GM19397 (cell line): ENCODE data around the gene GTF3C5.
"Not testable (repeated sequence)": the region's sequence is repeated elsewhere in the genome, so short reads cannot be mapped to it uniquely, and the experiment has no call there.

Experiments
- ATAC-seq: cut with Tn5 transposase; IDR thresholded peaks from one replicate; pipeline ENCODE4 v1.9.1; 2021; ENCODE audit warnings: mild to moderate bottlenecking, moderate library complexity; ENCODE audit not compliant: unreplicated experiment

Gene GTF3C5, protein sequence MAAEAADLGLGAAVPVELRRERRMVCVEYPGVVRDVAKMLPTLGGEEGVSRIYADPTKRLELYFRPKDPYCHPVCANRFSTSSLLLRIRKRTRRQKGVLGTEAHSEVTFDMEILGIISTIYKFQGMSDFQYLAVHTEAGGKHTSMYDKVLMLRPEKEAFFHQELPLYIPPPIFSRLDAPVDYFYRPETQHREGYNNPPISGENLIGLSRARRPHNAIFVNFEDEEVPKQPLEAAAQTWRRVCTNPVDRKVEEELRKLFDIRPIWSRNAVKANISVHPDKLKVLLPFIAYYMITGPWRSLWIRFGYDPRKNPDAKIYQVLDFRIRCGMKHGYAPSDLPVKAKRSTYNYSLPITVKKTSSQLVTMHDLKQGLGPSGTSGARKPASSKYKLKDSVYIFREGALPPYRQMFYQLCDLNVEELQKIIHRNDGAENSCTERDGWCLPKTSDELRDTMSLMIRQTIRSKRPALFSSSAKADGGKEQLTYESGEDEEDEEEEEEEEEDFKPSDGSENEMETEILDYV

DNA sequence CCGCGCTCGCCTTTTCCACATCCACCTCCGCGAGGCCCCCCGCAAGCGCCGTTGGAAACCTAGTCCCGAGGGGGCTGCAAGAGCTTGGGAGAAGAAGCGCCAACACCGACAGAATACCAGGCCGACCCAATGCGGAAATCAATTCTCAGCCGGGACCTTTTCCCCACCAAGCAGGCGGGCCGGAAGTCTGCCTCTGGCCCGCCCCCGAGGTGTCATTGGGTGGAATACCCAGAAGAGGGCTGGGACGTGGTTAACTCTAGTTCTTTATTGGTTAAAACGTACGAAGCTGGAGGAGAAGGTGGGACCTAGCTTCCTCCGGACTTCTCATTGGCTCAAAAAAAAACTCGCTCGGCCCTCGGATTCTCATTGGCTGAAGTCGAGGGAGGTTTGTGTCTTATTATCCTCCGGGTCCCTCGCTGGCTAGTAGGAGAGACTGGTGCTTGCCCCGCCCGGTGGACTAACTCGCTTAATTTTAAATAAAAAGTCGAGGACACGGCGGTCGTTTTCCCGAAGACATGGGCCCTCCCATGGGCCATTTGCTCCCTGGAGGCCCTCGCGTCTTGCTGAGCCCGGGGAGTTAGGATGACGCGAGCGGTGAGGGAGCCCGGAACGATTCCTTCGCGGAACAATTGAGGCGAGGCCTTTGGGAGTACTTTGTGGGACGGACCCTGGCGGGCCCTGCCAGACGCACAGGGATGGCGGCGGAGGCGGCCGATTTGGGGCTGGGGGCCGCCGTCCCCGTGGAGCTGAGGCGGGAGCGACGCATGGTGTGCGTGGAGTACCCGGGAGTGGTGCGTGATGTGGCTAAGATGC lies at the start of gene GTF3C5:
TSS of gene GTF3C5 (plus strand) at position 681 of the 813 bp plus-strand sequence. CDS start at position 696, 15 bp downstream.
- peak; percentile 92 for ATAC-seq

DNA sequence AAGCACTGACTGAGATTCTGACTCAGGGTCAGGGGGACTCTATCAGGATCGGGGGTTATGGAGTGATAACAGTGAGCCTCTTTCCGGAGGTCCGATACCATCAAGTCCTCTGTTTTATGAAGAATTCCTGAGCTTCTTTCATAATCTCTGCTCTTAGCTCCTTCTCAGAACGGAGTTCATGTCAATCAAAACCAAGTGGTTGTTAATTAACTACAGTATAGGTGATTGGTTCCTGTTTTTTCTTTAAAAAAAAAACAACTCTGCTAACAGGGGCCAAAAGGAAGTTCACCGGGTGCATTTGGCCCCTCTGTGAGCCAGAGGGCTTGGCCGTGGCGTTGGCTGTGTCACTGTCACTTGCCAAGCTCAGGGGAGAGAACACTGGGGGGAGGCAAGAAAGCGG lies 48.3 kb upstream of the GTF3C5 start:
- no peak for ATAC-seq

DNA sequence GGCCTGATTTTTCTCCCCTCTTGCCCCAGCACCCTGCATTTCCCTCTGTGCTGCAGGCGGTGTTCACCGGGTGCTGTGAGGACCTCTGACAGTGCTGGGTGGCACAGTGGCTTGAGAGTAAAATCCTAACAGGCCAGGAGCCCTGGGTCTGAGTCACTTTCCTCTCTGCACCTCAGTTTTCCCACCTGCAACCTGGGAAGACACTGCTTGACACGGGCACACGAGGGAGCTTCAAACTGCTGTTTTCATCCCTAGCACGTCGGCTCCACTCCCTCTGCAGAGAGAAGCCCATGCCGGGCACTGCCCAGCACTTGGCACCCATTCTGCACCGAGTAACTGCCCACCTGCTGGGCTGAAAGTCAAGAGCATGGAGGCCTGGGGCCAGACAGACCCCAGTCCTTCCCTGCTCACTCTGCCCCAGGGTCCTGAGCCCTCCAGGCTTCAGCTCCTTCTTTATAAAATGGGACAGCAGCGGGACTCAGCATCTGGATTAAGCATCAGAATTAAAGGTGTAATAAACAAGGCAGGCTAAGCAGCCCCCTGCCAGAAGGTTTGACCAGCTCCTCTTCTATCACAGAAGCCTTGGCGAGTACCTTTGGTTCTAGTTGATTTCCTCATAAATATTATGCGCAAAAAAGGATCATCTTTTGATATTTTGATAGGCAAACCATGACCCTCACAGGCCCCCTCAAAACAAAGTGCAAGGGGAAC lies 47.2 kb upstream of the GTF3C5 start:
- ATAC-seq = no peak

DNA sequence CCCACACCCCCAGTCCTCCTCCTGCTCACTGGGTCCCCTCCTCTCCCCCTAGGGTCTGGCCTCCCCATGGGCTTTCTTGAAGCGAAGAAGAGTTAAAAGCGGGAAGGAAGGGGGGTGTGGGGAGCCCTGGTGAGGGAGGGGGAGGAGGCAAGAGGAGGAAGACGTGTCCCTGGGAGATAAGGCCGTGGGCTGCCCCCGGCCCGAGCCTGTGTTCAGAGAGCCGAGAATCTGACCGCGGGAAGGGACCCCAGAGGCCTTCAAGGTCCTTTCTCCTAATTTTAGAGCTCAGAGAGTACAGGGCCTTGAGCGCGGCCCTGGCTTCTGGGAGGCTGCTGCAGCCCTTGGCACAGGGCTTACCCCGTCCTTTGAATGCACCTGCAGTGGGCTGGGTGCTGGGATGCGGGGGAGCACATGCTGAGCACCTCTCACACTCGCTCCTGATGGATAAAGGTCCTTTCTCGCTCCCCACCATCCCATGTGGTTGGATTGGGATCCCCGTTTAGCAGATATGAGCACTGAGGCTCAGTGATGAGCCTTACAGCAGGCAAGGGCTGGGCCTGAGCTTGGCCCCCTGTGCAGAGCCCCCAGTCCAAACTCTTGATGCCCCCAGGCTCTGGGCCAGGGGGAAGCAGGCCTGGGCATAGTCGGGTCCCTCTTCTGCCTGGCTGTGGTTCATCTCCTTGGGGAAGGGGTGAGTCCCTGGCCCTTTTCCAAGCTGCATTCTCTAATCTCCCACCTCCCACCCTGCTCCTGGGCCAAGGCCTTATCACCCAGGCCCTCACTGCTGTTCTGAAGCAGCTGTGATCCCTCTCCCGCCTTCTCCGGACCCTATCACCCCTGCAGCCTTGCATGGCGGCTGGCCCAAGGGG lies 46.4 kb upstream of the GTF3C5 start:
- ATAC-seq = no peak

DNA sequence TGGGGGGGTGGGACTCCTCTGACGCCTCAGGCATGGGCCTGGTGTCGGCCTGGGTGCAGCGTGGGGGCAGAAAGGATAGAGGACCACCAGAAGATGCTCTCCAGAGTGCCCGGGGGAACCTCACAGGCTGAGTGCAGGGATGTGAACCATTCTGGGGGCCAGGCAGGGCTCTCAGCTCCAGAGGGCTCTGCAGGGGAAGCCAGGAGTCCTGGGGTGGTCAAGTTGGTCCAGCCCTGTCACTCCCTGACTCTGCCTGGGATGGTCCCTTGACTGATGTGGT lies 45.8 kb upstream of the GTF3C5 start:
- no peak for ATAC-seq

DNA sequence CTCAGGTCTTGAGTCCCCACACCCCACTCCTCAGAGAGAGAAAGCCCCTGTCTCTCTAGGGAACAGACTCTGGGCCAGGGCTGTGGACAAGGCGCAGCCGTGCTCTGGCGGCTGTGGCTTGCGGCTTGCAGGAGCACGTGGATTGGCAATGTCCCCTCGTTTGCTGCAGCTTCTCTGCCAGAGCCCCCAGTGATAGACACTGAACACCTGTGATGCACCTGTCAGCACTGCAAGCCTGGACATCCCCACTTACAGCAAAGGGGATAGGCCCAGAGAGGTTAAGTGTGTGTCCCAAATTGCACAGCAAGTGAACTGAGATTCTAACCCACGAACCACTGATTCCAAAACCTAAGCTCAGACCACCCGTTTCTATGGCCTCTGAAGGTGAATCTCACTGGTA lies 45.3 kb upstream of the GTF3C5 start:
- no peak for ATAC-seq

DNA sequence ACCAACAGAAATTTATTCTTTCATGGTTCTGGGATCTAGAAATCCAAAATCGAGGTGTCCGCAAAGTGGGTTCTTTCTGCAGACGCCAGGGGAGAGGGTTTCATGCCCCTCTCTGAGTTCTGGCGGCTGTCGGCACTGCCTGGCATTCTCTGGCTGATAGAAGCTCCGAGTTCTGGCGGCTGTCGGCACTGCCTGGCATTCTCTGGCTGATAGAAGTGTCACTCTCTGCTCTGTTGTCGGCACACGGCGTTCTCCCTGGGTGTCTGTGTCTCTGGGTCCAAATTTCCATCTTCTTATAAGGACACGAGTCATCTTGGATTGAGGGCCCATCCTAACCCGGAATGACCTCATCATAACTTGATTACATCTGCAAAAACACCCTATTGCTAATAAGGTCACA lies 44.7 kb upstream of the GTF3C5 start:
- ATAC-seq = no peak

DNA sequence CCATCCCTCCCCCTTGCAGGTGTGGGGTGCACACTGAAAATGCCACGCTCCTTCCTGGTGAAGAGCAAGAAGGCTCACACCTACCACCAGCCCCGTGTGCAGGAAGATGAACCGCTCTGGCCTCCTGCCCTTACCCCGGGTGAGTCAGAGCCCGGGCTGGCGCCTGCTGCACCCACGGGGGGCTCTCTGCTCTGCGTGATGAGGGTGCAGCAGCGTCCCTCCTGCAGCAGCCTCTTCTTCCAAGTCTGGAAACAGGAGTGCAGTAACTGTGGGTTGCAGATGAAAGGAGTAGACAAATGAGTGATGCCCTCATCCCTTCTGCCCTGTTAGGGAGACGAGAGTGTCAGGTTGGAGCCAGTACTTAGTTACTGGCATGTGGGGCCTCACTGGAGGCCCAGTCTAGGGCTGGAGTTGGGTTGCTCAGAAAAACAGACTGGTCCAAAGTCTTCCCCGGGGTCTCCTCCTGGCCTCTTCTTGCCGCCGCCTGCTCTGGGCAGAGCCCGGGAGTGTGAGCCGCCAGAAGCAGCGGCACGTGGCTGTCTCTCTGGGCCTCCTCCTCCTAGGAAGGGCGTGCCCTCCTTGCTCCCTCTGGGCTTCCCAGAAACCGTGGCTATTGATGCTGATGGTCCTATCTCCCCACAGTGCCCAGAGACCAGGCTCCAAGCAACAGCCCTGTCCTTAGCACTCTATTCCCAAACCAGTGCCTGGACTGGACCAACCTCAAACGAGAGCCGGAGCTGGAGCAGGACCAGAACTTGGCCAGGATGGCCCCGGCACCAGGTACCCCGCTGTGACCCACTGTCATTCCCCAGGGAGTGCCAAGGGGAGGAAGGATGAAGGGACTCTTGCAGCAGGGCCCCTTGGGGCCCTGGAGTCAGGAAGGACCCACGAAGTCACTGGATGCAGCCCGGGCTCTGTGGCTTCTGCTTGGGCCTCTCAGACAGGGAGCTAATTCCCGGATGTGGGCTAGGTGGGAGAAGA lies 43.9 kb upstream of the GTF3C5 start:
- no peak for ATAC-seq

DNA sequence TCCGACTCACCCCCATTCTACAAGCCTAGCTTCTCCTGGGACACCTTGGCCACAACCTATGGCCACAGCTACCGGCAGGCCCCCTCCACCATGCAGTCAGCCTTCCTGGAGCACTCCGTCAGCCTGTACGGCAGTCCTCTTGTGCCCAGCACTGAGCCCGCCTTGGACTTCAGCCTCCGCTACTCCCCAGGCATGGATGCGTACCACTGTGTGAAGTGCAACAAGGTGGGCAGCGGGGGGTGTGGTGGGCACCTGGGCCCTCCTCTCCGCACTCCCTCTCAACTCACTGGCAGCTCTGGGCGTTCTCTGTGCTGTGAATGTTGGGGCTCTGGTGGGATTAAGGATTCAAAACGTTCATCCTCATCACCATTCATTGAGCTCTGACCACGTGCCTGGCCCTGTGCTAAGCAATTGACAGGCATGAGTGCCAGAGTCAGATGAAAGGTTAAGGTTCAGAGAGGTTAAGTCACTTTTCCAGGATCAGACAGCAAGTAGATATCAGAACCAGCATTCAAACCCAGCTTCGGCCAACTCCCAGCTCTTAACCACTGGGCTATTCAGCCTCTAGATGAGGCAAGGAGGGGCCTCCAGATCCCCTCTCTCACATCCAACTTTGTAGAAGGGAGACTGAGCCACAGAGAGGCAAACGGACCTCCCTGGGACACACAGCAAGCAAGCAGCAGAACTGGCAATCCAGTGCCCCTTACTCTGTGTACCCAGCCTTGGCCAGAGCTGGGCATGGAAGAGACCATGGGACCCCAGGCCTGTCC lies 42.4 kb upstream of the GTF3C5 start:
- no peak for ATAC-seq

DNA sequence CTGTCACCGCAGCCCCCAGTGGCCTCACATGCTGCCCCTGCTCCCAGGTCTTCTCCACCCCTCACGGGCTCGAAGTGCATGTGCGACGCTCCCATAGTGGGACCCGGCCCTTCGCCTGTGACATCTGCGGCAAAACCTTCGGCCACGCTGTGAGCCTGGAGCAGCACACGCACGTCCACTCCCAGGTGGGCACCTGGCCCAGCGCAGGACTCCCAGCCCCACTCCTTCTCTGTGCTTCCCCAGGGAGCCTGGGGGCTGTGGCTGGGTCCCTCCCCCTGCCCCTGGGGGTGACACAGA lies 41.8 kb upstream of the GTF3C5 start:
- no peak for ATAC-seq

DNA sequence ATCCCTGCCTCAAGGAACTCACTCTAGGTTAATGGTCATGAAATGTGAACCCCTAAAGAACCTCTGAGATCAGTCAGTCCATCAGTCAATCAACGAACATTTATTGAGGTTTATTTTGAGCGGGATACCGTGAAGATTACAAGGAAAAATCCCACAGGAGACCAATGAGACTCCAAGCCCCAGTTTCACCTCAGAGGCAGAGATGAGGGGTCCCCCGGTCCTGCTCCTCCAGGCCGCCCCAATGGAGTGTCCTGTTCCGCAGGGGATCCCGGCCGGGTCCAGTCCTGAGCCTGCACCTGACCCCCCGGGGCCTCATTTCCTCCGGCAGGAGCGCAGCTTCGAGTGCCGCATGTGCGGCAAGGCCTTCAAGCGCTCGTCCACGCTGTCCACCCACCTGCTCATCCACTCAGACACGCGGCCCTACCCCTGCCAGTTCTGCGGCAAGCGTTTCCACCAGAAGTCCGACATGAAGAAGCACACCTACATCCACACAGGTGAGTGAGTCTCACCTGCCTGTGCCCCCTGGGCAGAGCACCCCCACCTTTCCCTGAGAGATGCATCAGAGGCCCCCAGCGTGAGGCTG lies 41.3 kb upstream of the GTF3C5 start:
- no peak for ATAC-seq

DNA sequence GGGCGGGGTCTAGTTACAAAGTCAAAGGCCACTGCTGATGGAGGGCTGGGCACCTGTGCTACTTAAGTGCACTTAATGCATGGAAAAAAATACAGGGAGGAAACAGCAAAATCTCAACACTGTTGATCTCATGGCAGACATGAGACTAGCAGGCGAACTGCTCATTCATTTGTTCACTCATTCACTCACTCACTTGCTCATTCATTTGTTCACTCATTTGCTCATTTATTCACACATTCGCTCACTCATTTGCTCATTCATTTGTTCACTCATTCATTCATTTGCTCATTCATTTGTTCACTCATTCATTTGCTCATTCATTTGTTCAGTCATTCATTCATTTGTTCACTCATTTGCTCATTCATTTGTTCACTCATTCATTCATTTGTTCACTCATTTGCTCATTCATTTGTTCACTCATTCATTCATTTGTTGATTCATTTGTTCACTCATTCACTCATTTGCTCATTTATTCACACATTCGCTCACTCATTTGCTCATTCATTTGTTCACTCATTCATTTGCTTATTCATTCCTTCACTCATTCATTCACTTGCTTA lies 40.7 kb upstream of the GTF3C5 start:
- not testable (repeated sequence) for ATAC-seq

DNA sequence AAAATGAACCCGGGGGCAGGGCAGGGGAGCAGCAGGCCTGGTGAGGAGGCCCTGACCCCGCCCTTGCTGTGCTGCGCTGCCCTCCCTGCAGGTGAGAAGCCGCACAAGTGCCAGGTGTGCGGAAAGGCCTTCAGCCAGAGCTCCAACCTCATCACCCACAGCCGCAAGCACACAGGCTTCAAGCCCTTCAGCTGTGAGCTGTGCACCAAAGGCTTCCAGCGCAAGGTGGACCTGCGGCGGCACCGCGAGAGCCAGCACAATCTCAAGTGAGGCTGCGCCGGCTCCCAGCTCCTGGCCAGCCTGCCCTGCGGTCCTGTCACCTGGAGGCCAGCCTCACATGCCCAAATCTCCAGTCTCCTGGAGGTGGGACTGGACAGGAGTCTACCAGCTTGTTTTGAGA lies 40.0 kb upstream of the GTF3C5 start:
- ATAC-seq = no peak

DNA sequence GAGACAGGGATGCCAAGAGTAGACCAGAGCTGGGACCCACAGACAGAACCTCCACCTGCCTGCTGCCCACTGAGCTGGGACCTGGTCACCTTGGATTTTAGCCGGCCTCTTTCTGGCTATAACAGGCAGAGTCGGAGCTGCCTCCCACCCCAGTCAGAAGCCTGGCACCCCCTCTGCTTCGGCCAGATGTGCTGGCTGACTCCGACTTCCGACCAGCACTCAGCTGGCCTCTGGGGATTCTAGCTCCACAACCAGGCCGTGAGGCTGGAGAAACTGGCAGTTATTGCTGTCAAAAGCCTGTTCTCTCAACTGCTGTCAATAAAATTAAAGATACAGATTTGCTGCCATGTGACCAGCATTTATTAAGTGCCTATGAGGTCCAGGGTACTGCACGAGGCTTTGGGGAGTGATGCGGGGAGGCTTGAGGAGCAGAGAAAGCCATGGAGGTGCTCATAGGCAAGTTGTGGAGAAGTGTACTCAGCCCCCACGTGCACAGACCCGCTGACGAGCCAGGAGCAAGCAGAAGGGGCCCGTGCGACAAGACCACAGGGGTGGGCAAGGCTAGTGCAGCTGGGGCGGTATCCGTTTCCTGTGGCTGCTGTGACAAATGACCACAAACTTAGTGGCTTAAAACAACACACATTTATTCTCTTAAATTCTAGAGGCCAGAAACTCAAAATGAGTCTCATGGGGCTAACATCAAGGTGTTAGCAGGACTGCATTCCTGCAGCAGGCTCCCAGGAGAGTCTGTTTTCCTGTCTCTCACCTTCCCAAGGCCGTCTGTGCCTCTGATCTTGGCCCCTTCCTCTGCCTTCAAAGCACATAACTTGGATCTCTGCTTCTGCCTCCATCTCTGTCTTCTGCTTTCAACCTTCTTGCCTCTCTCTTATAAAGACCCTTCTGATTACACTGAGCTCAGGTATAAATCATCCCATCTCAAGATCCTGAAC lies 39.2 kb upstream of the GTF3C5 start:
- no peak for ATAC-seq

DNA sequence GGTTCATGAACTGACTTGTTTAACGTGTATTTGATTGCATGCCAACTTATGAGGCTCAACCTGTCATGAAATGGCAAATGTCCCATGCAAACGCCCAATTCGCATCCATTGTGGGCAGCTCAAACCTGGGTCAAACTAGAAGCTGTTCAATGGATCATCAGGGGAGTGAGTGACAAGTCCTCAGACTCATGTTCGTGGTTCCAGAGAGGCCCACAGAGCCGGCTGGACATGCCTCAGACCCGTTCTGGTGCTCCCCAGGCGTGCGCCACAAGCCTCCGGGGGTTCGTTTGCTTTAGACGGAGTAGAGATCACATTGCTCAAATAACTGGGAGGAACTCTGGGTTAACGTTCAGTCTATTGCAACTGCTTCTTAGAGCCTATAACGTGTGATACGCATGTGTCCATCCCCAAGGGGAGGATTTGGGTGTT lies 37.3 kb upstream of the GTF3C5 start:
- ATAC-seq = no peak

DNA sequence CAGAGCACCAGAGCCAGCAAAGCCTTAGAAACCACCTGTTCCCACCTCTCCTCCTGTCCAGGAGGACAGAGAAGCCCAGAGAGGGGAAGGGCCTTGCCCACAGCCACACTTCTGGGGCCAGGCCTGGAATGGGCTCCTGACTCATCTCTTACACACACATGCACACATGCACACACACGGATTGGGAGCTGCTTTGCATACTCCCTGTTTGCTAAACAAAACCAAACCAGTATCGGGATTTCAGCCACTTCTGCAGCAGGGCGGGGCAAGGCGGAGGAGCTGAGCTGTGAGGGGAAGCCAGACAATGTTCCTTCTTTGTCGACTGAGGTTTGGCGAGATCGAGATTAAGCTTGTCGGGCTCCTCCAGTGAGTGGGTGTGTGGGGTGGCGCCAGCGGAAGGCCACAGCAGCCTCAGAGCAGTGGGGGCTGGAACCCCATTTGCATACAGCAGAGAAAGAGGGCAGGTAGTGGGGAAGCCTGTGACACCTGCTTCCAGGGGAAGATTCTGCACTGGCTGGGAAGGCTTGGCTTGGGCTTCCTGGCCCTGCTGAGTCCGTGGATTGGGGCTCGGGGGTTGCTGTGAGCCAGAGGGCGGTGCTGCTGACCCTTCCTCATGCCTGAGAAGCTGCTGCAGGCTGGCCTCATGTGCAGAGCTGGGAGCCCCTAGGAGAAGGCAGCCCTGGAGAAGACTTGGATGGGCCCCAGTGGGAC lies 36.2 kb upstream of the GTF3C5 start:
- ATAC-seq = no peak

DNA sequence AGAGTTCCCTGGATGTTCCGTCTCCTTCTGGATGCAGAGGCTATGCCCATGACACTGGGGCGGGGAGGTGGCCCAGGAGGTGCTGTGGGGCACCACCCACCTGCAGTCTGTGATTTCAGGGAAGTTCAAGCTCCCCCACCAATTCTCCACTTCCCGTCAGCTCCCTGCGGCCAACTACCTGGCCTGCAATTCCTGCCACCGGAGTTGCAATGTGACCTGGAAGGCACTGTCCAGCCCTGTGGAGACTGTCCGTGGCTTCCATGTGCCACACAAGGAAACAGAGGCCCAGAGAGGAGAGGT lies 35.7 kb upstream of the GTF3C5 start:
- ATAC-seq = no peak
